NCI-H1105 (cell line): ENCODE results near the gene APIP.
A peak's percentile ranks its signal among the peaks of the same experiment; 100 is the strongest.
"Not testable (repeated sequence)": the region's sequence is repeated elsewhere in the genome, so short reads cannot be mapped to it uniquely, and the experiment has no call there.

Experiments
- DNase-seq: peaks from one replicate; lab custom pipeline; 2025; lab: John Stamatoyannopoulos, UW

APIP gene

DNA sequence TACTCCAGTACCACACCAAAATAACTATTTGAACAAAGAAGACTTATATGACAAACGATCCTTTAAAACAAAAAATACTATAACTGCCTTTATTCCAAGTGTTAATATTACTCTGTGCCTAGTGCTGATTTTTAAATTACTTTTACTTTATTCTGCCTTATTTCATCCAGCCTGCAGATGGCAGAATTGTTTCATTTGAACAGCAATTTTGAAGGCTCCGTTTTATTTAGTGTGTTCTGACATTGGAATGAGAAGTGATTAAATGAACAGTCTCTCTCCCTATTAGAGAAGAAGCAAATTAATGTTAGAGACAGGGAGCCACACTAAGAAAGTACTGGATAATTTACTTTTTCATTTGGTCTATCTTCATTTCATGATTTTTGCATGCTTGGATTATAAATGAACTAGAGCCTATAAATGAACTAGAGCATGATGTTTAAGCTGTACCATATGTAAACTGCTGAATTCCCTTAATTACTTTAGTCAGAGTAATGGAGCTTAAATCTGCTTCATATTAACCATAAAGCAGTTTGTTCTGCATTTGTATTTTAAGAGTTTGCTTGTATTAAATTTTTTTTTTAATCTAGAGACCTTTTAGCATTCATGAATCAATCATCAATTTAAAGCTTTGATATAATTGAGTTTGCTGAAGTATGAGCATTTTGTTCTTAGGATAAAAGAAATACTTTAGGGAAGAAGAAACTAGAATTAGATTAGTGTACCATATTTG lies 10.1 kb upstream of the APIP start:
- peak; percentile 23 for DNase-seq

DNA sequence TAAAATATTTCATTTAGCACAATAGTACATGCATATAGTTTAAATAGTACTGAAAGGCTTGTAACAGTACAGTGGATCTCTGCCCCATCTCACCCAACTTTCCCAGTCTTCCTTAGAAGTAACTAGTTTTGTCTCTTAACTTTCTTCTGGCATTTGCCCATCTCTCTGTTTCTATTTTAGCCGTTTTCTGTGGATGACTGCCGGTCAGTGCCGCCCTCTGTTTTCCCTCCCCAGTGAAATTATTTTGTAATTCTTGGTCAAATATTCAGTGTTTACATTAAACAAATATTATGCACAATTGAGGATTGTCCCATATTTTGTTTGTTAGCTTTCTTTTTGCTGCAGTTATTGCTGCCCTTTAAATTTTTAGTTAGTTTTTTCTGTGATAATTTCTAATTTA lies 8.5 kb upstream of the APIP start:
- no peak for DNase-seq

DNA sequence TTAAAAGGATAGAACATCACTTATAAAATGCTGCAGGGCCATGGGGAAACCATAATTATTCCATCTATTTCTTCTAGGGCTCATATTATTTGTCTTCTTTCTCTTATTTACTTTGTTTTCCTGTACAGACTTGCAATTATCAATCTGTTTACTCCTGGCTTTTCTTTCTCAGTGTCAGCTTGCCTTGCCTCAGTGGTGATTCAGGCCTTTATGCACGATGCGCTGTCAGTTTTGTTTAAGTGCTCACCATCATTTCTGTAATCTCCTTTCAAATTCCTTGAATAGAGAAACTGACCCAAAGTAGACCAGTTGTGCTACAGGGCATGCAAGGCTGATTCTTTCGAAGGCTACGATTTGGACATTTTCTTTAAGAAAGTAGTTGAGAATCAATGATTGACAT lies 5.0 kb upstream of the APIP start:
- no peak for DNase-seq

DNA sequence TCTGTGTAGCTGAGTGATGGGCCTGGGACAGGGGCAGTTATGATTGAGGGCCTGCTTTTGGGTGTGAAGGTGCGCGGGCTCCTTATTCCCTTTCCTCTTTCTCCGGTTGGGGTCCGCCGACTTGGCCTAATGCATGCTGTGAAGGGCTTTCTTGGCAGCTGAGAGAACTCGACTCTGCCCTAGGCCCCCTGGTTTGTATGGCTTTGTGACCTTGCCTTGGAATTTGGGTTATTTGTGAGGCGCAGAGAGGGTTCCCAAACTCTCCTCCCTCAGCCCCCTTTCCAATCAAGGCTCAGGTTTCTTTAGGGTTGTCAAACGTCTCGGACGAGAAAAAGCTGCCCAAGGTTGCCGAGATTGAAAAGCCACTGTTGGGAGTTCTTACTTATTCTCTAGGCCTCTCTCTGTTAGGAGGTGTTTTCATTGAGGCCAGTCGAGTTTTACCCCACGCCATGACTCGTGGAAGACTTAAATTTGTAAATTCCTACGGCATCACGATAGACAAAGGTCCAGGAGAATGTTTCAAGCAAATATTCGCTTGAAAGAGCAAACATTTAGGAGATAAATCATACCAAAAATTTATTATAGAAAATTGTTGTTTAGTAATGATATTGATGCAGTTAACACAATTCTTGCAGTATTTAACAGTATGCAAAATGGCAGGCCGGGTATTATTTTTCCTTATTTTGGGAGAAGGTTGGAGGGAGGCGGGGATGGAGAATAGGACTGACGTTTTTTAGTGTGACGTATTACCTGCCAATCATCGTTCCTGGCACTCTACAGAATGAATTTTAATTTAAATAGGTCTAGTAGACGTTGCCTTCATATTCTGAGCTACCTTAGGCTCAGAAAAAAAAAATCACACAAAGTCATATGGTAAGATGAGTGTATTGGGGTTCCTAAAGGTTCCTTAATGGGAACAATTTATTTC lies 928 bp upstream of the APIP start:
- DNase-seq: no peak

DNA sequence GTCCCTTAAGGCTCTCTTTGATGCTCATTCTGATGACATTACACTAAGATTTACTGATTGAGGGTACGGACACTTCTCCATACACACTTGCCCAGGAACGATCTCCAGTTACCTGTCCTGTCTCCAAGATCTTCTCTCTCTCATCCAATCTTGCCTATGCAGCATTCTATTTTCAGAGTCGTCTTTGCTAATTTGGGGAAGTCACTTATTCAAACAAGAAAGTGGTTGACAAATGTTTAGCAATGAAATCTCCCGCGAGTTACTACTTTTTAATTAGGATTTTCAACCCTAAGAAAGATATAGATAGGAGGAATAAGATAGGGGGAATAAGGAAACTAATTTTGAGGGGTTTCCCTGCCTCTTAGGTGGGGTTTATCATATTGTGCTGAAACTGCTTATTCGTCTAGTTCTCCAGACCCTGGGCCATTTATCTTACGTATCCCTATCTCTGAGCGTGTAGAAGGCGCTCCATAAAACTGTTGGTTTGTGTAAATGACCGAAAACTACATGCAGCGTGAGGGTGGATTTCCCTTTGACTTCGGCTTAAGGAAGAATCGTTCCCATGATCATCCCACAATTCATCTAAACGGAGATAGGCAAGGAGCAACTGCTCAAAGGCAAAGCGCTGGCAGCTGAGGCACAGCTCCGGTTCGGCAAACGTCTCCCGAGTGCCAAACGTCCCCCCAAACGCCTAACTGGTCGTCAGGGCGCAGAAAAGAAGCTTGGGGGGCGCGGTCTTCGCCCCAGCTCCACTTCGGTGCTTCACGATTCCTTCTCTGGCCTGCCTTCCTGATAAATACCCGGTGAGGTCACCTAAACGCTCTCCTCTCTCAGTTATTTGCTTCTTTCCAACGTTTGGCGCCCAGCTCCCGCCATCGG lies 804 bp downstream of the APIP start:
- DNase-seq: peak; percentile 62

DNA sequence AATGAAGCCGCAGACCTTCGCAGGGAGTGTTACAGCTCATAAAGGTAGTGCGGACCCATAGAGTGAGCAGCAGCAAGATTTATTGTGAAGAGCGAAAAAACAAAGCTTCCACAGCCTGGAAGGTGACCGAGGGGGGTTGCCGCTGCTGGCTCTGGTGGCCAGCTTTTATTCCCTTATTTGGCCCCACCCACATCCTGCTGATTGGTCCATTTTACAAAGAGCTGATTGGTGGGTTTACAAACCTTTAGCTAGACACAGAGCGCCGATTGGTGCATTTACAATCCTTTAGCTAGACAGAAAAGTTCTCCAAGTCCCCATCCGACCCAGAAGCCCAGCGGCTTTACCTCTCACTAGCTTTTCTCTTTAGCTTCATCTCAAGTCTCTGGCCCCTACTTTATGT lies 2.6 kb downstream of the APIP start:
- DNase-seq: not testable (repeated sequence)

DNA sequence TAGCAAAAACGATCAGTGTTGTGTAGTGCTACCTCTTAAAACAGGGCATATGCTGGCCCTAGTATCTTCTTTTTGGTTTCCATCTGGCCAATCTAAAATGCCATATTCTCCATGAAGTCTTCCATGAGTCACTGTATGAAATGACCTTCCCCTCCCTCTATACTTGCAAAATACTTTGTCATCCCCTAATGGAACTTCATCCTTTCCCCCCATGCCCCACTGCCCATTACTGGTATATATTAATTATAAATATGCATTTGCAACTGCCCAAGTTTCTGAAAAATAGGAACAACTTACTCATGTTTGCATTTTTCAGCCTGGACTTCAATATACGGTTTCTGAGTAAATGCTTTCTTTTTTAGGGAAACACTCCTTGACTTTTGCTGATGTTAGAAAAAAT lies 4.5 kb downstream of the APIP start:
- DNase-seq: no peak

DNA sequence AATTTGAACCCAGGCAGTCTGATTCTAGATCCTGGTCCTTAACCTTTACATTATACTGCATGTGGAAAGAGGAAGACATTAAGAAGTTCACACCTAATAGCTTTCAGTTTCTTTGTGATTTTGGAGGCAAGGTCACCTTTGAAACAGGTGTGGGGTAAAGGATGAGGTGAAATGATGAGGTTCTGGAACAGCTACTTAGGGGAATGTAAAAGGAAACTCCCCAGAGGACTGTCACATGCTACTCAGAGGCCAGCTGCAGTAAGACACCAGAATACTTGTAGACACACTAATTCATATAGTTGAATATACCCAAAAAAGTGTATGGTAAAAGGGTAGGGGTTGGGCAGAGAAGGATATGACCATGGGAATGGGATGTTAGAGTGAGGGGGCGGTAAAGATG lies 5.4 kb downstream of the APIP start:
- no peak for DNase-seq

DNA sequence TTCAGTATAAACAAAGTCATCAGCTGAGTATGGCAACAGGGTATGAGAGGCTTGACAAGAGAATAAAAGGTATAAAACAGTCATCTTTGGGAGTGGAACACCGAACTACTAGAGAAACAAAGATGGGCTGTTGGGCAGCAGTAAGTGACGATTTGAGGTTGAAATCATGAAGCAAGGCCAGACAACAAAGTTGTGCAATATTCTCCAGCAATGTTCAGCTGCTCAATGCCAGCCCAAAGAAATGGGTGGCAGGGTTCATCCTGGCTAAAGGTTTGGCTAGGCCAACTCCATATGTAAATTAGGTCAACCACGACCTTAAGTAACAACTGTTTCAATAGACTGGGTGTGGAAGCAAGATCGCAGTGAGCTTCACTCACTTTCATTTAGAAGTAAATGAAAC lies 6.2 kb downstream of the APIP start:
- no peak for DNase-seq

DNA sequence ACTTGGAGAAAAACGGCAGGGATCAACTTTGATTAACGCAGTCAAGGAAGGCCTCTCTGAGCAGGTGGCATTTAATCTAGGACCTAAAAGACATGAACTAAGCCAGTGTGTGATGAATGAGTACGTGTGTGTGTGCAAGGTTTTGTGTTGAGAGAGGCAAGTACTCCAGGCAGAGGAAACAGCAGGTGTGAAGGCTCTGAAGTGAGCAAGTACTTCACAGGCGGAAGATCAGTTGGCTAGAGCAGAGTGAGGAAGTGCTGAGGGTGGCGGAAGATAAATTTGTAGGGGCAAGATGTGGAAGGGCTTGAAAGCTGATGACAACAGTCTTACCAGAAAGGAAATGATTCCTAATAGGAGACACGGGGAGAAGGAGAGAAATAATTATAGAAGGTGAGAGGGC lies 6.8 kb downstream of the APIP start:
- no peak for DNase-seq

DNA sequence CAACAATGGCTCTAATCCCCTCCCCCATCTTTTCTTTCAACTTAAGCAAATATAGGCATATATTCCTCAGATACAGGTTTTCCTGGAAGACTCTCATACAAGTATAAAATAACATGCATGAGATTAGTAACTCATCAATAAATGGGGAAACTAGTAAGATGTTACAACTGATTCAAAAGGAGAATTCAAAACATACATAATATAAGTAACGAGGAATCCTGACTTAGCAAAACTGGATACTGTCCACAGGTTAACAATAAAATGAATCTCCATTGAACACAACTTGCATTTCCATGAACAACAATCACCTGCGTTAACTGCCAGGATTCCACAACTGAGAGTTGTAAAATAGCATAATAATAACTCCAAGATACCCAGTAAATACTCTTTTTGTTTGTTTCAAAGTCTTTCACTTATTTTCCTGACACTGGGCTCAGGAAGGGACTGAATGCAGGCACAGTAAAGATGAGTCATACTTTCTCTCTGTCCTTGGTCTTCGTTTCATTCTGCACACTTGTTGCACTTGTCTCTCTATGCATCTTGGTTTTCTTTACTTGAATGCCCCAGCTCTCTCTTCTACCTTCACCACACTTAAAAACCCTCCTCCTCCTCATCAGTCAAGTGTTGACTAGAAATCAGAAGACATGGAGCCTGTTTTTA lies 8.1 kb downstream of the APIP start:
- no peak for DNase-seq

DNA sequence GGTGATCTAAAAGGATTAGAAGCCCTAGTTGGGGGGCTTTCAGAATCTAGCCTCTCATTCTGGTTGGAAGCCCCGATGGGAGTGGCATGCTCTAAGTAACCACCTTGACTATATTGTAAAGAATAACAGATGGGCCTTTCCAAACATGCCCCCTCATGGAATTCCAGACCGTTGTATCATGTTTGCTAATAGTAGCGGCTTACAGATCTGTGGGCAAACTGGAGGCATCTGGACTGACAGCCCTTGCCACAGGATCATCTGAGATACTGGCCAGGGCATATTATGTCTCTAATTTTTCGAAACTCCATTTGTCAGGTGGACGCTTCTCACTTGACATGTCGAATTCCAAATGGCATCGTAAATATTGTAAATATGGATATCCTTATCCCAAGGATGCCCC lies 10.5 kb downstream of the APIP start:
- no peak for DNase-seq

DNA sequence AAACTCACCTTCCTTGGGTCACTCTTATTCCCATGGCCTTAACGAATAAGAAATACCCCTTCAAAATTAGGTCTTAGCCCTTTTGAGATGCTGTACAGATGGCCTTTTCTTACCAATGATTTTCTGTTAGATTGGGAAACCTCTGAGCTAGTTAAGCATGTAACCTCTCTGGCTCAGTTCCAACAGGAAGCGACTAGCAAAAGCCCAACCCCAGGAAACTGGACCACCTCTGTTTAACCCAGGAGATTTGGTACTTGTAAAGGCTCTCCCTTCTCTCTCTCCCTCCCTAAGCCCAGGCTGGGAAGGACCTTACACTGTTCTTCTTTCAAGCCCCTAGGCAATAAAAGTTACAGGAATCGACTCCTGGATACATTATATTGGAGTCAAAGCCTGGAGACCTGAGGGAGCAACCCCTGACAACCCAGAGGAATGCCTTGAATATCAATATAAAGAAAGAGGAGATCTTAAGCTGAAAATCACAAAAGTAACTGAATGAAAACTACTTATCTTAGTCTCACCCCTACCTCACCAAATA lies 11.7 kb downstream of the APIP start:
- DNase-seq: no peak

DNA sequence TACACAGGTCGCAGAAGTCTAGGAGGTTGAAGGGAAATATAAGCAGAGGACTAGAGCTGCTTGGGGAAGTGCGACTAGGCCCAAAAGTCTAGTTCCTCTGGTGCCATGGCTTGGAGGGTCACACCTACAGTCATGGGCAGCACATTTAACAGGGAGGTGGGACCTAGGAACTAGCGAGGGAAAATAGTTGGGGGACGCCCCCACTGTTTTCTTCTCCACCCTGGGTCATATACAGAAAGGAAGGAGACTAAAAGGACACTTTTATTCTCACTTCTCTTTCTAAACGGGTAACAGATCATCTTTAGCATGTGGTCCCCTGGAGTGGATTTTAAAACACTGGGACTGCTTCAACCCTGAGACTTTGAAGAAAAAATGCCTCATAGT lies 16.6 kb downstream of the APIP start:
- DNase-seq: no peak

DNA sequence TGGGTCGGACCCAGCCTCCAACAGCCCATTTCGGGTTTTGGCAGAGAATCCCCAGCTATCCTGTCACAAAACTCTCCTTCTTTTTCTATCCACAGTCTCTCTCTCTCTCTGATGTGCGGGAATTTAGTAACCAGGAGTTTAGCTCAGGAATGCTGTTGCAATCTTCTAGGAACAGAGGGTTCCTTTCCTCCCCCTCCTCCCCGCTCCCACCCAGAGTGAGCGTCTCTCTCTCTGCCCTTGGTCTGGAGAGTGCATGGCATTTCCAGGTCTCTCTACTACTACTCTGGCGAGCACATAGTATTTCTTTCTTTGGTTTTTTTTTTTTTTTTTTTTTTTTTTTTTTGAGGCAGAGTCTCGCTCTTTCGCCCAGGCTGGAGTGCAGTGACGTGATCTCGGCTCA lies 17.7 kb downstream of the APIP start:
- no peak for DNase-seq

DNA sequence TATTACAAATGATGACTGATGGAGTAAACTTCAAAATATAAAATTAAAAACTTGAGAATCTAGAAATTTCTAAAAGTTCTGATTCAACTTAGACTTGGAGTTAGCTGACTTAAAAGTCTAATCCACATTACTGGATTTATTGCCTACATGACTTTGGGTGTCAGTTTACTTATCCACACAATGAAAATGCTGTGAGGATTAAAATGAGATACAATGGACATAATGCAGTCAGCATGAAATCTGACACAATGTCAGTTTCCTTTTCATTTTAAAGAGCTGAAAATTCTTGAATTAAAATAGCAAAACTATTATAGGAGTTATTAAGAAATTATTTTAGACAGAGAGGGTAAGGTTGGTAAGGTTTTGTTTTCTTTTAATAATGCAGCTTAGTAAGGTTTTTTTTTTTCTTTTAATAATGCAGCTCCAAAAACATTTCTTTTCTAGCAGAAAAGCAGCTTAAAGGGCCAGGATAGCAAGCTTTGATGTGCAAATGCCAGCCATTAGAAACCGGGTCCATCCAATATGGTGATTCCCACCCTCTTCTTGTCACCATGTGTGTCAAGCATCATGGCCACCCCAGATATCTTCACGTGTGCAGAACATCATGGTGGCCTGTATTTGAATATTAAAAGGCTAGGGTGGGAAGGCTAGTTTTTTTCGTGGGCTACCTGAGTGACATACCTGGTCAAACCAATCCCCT lies 18.9 kb downstream of the APIP start:
- no peak for DNase-seq

DNA sequence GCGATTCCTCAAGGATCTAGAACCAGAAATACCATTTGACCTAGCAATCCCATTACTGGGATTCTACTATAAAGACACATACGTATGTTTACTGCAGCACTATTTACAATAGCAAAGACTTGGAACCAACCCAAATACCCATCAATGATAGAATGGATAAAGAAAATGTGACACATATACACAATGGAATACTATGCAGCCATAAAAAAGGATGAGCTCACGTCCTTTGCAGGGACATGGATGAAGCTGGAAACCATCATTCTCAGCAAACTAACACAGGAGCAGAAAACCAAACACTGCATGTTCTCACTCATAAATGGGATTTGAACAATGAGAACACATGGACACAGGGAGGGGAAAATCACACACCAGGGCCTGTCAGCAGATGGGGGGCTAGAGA lies 20.0 kb downstream of the APIP start:
- not testable (repeated sequence) for DNase-seq

DNA sequence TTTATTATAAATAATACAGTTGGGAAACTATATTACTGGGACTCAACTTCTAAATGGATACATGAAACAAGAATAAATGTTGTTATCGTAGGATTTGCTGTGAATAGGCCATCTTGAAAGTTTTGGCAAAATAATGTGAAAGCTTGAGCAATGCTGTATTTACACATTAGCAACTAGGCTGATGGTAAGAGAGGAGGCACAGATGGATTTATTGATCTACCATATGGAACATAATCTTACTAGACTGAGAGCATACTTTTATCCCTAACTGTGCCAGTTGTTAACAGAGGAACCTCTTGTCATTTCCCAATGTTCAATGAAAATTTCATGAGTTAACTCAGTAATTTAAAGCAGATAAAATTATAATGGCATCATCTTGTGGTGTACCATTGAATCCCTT lies 22.8 kb downstream of the APIP start:
- no peak for DNase-seq

DNA sequence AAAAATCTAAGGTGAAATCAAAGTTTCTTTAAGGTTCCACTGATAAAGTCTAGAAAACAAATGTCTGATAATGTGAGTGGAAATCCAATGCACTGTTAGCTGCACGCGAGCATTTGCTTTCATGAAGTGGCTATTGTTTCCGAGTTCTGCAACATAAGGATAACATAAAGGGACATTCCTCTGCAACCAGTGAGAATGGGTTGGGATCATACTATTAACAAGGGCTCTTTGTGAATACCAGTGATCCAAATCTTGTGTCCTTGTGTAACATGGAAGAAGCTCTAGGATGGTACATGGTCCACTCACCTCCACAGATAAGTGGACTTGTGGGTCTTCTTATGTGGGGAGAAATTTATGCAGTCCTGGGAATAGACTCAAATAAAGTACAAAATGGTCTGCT lies 24.6 kb downstream of the APIP start:
- no peak for DNase-seq

DNA sequence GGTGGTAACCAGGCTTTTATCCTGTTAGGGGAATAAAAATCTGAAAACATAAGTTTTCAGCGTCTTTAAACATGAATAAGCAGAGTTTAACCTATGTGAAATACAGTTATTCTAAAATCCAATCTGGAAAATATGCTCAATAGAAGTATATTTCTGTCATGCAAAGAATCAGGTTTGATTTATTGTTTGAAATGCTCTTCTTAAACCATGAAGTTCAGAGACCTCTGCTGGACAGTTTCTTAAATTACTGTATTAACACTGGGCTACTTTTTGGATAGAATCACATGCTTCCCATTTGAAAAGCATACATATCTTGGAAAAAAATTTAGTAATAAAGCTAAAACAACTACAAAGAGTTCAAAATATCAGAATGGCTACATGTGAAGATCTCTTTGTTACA lies 25.4 kb downstream of the APIP start:
- DNase-seq: peak; percentile 40

DNA sequence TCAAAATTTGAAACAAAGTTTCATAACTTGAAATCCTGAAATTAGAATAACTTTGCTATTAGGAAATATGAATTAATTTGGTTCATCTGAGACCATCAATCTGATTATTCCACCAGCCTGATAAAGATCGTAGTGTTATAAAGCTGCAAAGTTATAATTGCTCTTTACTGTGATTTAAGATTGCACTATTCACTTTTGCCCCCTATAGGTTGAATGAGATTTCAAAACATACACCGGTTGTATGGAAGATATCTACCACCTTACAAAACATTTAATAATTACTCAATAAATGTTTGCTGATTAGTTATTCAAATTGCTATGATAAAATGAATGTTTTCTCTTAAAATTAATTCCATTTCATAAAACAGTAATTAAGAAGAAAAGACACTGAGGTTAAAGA lies 26.1 kb downstream of the APIP start:
- DNase-seq: no peak
